Smooth muscle cell of the umbilical artery (primary cell): ENCODE results near the gene PNLIP. TPM values are rescaled to one million over a fixed set of nuclear protein-coding genes. Genes with fewer than 3 reads are reported as not detected.

Experiments
- total RNA-seq: library from RNA; depleted of rRNA; stranded (reverse); fragments of >200 nt; gene quantifications from 2 replicates; pipeline ENCODE4 v1.2.3, GENCODE V29; 2014

PNLIP gene
- not detected in 2 replicates for total RNA-seq

GRCh38 chr10:116545756-116546155, at the start of gene PNLIP:
Gene PNLIP (plus strand): TSS chr10:116545931. CDS start chr10:116546093, 162 bp downstream.

GRCh38 chr10:116590590-116591444, 45.1 kb downstream of the PNLIP start, which contains the start of gene PNLIPRP1:
Gene PNLIPRP1 (plus strand): TSS chr10:116590959. CDS start chr10:116591130, 171 bp downstream.

Other genes with a start within 250 kb of the PNLIP start
- gene CCDC172, start 221.5 kb upstream of the PNLIP start, total RNA-seq: not detected in 2 replicates
- gene PNLIPRP3, start 118.1 kb upstream of the PNLIP start, total RNA-seq: not detected in 2 replicates
- gene PNLIPRP1, start 45.0 kb downstream of the PNLIP start, total RNA-seq: not detected in 2 replicates
- gene PNLIPRP2, start 75.0 kb downstream of the PNLIP start, total RNA-seq: not detected in 2 replicates
- gene HSPA12A, start 196.6 kb downstream of the PNLIP start, total RNA-seq: 10.7 and 20.9 TPM in 2 replicates